ENCODE measurements around the gene TNFRSF4.

Gene TNFRSF4

GRCh38 chr1:1187938-1188337, 26.0 kb downstream of the TNFRSF4 start:
- H3K27ac ChIP-seq, result no peak overlapping the region
- TF ChIP-seq ZFX (IDR thresholded peaks at IDR 0.05), result no peak

- no peak overlapping the region for H3K27ac ChIP-seq
- TF ChIP-seq CTCF (conservative IDR thresholded peaks at IDR 0.05) (no peak), ZFX (IDR thresholded peaks at IDR 0.05) (no peak)
These were observed 28.7 kb downstream of the TNFRSF4 start for GRCh38 chr1:1185101-1185765.

DNA sequence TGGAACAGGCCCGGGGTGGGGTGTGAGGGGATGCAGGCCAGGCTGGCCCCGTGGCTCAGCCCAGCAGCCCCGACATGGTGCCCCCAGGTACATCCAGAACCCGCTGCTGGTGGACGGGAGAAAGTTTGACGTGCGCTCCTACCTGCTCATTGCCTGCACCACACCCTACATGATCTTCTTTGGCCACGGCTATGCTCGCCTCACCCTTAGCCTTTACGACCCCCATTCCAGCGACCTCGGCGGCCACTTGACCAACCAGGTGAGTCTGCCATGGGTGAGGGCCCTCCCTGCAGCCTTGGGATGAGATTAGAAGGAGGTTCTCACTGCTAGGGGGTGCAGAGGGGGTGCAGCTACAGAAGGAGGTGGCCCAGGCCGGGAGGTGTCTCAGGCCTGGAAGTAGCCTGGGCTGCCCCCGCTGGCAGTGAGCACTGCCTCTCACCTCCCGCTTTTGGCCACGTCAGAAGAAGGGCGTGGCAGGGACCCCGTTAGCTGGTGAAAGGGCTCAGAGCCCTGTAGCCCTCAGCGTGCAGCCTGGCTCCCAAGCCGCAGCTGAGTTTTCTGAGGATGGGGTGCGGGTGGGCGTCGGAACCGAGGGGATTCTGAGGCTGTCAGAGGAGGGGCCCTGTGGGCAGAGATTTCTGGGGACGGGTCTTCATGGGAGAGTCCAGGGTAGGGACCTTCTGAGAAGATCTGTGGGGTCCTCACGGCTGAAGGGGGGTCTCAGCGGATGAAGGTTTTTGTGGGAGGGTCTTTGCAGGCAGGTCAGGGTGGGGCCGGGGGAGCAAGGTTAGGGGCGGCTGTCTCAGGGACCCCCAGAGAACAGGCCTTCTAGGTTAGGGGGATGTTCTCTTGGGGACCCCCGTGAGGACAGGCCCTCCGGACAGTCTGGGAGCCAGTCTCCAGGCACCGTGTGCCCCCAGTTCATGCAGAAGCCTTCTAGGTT, 29.8 kb downstream of the TNFRSF4 start:
- no peak overlapping the region for H3K27ac ChIP-seq
- TF ChIP-seq ZFX (IDR thresholded peaks at IDR 0.05) (no peak), CTCF (conservative IDR thresholded peaks at IDR 0.05) (no peak)

- H3K27ac ChIP-seq, result no peak overlapping the region
- TF ChIP-seq CTCF (conservative IDR thresholded peaks at IDR 0.05) (no peak), ZFX (IDR thresholded peaks at IDR 0.05) (no peak)
These were observed 30.7 kb downstream of the TNFRSF4 start for GRCh38 chr1:1183221-1183747.

DNA sequence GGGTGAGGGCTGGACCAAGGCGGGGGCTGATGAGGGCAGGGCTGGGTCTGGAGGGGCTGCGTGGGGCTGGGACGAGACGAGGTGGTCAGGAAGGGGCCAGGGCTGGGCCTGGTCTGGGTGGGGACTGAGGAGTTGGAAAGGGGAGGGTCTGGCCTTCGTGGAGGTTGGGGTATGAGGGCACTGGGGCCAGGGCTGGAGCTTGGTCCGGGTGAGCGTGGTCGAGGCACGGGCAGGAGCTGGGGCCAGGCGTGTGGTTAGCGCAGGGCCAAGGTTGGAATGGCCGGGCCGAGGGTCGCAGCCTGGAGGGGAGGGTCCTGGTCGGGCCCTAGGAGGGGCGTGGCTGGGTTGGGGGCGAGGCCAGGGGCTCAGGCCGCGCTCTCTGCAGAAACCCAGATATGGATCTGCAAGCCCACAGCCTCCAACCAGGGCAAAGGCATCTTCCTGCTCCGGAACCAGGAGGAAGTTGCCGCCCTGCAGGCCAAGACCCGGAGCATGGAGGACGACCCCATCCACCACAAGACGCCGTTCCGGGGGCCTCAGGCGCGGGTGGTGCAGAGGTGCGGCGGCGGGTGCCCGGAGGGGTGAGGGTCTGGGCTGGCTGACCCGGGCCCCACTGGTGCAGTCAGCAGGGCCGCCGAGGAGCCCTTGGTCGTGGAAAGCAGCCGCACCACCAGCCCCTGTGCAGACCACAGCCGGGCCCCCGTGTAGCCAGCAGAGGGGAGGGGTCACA, 31.3 kb downstream of the TNFRSF4 start:
- no peak overlapping the region for H3K27ac ChIP-seq
- TF ChIP-seq CTCF (conservative IDR thresholded peaks at IDR 0.05), result no peak
- TF ChIP-seq ZFX (IDR thresholded peaks at IDR 0.05), result no peak

GRCh38 chr1:1181938-1182410, 32.0 kb downstream of the TNFRSF4 start:
- TF ChIP-seq CTCF (conservative IDR thresholded peaks at IDR 0.05) (no peak), ZFX (IDR thresholded peaks at IDR 0.05) (no peak)
- H3K27ac ChIP-seq, result no peak overlapping the region

- no peak for TF ChIP-seq ZFX (IDR thresholded peaks at IDR 0.05)
- TF ChIP-seq CTCF (conservative IDR thresholded peaks at IDR 0.05), result no peak
- H3K27ac ChIP-seq, result no peak overlapping the region
These were observed 32.6 kb downstream of the TNFRSF4 start for GRCh38 chr1:1181129-1181937.
